ENCODE data around the gene TRABD2B.

Gene TRABD2B

DNA sequence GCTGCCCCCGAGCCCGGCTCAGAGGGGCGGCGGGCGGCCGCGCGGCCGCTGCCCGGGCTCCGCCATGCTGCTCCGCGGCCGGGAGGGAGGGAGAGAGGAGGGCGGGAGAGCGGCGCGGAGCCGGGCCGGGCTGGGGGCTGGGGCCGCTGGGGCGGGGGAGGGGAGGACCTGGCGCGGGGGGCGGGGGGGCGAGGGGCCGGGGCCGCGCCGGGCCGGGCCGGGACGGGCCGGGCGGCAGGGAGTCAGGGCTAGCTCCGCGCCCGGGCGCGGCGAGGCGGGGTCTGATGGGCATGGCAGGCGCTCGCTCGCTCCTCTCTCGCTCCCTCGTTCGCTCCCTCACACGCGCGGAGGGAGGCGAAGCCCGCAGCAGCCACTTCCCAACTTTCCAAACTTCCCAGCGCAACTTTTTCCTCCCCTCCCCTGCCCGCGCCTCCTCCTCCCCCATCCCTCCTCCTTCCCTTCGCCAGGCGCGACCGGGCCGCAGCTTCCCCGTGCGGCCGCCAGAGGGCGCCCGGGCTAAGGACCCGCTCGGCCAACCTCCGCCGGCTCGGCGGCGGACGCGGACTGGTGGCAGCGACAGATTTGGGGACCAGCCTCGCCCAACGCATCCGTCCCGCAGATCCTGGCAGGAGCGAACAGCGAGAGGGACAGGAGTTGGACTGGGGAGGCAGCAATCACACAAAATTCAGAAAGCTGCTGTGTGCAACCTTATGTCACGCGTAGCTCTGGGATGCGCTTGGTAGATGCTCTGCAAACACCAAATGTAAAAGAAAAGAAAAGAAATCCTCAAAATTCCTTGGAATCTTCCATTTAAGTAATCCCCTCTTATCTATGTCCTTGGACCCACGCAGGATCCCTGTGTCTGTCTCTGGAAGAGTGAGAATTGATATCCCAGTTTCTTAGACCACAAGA, at the start of gene TRABD2B:
TSS of gene TRABD2B (minus strand) at position 97 of the 912 bp plus-strand sequence.
- peak within 1 kb of the TSS; percentile 33; the same call in 1 of the 2 replicates for H3K27ac ChIP-seq
- TF ChIP-seq, protein P1, sequence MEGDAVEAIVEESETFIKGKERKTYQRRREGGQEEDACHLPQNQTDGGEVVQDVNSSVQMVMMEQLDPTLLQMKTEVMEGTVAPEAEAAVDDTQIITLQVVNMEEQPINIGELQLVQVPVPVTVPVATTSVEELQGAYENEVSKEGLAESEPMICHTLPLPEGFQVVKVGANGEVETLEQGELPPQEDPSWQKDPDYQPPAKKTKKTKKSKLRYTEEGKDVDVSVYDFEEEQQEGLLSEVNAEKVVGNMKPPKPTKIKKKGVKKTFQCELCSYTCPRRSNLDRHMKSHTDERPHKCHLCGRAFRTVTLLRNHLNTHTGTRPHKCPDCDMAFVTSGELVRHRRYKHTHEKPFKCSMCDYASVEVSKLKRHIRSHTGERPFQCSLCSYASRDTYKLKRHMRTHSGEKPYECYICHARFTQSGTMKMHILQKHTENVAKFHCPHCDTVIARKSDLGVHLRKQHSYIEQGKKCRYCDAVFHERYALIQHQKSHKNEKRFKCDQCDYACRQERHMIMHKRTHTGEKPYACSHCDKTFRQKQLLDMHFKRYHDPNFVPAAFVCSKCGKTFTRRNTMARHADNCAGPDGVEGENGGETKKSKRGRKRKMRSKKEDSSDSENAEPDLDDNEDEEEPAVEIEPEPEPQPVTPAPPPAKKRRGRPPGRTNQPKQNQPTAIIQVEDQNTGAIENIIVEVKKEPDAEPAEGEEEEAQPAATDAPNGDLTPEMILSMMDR (conservative IDR thresholded peaks at IDR 0.05) = peak; percentile 97

DNA sequence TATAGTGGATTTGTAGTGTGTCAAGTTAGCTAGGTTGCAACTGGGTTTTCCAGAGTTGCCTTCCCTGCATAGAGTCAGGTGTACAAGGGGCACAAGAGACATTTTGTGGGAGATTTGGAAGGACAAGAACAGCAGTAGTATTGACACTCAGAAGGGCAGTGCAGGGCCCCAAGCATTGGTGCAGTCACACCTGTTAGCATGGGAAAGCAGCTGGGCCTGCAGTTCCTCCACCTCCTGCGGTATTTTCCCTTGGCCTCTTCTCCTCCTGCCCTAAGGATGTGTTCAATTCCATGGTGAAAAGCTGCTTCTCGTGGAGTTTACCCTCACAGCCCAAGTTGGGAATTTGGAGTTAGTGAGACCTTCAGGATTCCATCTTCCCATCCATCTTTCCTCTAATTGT, 47.1 kb upstream of the TRABD2B start:
- TF ChIP-seq, protein P1 (conservative IDR thresholded peaks at IDR 0.05) = no peak
- no peak overlapping the region for H3K27ac ChIP-seq

DNA sequence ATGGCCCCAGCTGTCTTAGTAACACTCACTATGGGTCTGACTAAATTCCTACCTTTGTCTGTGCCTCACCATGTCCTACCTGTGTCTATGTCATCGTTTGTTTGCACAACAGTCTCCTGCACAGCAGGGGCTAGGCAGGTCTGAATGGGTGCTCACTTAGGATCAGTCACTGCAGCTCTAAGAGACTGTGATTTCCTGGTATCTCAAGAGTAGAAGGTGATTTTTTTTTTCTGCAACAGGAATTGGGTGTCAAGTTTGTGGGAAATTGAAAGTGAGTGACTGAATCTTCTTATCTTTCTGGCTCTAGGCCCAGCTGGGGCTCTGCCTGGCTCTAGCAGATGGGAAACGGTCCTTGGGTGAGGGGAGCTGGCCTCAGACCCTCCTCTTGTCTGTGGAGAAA, 46.4 kb upstream of the TRABD2B start:
- TF ChIP-seq, protein P1 (conservative IDR thresholded peaks at IDR 0.05) = no peak
- H3K27ac ChIP-seq = no peak overlapping the region

DNA sequence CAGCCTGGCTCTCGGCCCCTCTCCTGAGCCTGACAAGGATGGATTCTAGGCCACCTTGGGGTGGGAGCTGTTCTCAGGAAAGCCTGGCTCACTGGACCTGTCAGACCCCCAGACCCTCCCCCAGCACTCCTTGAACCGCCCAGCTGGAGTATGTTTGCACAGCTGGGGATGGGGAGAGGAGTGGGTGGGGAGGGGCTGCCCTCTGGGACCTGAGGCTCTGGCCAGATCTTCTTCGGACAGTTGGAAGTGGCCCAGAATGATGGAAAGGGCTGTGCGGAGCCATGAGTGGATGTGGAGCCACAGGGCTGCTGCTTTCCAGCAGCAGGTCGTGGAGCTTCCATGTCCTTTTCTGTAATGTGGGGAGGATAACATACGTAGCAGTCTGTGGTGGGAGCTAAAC, 43.0 kb upstream of the TRABD2B start:
- TF ChIP-seq, protein P1 (conservative IDR thresholded peaks at IDR 0.05) = no peak
- H3K27ac ChIP-seq = no peak overlapping the region

DNA sequence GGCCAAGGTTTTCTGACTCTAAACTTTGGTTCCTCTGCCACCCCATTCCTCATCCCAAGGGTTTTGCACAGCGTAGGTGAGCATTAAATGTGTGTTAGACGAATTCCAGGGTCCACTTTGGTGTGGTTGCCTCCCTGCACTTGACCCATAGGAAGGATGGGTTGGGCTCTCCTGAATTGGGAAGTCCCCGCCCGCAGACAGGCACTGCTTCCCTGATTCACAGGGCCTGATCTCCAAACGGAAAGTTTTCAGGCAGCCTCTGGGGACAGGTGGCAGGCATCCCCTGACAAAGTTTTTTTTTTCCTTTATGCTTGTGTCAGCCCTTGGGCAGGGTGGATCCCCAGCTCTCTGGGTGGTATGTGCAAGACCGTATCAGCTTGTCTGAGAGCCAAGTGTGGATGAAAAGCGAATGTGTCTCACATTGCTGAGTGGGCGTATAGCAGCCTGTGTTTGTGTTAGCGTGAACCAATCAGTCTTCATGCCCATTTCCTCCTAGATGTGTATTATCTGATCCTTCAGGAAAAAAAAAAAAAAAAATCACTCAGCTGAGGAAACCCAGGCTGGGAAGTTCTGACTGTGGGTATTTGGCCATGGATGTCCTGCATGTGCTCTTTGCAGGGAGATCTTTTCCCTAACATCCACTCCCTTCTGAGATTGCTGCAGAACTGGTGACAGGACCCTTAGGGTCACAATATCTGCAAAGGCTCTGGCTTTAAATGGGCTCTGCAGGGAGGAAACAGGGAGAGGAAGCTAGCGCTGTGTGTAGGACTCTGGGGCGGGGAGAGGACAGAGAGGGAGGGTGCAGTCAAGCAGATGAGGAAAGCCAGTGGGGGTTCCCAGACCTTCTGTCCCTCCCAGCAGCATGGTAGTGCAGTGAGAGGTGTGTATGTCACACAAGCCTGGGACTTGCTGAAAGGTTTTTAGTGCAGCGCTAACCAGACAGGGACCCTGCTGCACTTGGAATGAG, 42.2 kb upstream of the TRABD2B start:
- no peak overlapping the region for H3K27ac ChIP-seq
- TF ChIP-seq, protein P1 (conservative IDR thresholded peaks at IDR 0.05) = no peak

DNA sequence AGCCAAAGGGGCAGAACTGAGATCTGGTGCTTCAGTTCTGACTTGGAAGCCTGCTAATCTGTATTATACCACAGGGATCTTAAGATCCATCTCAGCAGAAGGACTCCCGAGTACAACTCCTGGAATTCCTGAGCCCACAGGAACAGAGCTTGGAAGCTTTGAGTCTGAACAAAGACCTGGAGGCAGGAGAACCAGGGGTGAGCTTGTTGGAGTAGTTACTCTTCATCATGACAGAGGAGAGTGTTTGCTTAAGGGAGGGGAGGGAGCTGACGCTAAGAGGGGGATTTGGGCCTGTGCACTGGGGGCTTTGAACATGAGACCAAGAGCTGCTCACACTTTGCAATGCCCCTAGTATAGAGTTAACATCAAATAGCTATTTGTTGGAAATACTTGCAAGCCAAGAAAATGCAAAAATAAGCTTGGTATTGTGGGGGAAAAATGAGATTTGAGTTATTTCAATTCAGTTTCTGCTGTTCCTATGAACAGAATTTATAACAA, 41.1 kb upstream of the TRABD2B start:
- H3K27ac ChIP-seq = no peak overlapping the region
- TF ChIP-seq, protein P1 (conservative IDR thresholded peaks at IDR 0.05) = no peak

All from VCaP (cell line).